Keratinocyte (primary cell): Measurements from ENCODE around the gene ITPKB.

Source experiments
- CTCF ChIP-seq, 3 experiments: IDR thresholded peaks in 1 of 3; conservative IDR thresholded peaks in 1 of 3; optimal IDR thresholded peaks in 1 of 3; 2 replicates in 2 of 3; 3 replicates in 1 of 3; pipeline versions ENCODE3 to v1.5.1; 2011; ENCODE audit warnings: low read length in 3 of 3, mild to moderate bottlenecking in 3 of 3, moderate library complexity in 2 of 3, control low read depth in 1 of 3, inconsistent platforms in 1 of 3; ENCODE audit not compliant: insufficient read depth in 2 of 3; ENCODE audit errors: extremely low read depth in 1 of 3
- EZH2 ChIP-seq: IDR thresholded peaks from one replicate; pipeline ENCODE4 v1.6.1; 2012; ENCODE audit warnings: inconsistent platforms, mild to moderate bottlenecking, low read length, moderate library complexity

- TF ChIP-seq CTCF (optimal IDR thresholded peaks at IDR 0.05 in 1 of 3, IDR thresholded peaks at IDR 0.05 in 1 of 3, conservative IDR thresholded peaks at IDR 0.05 in 1 of 3; ENCODE audit: extremely low read depth in 1 of 3, insufficient read depth in 2 of 3, low read length in 3 of 3) (no peak), EZH2 (no peak)
Measured at GRCh38 chr1:226732856-226733291, 6.2 kb downstream of the ITPKB start.
